DND-41 (cell line): ENCODE results near the gene DMKN.

Experiments
- EZH2 ChIP-seq: IDR thresholded peaks from 3 replicates; pipeline ENCODE4 v1.6.1; 2012; ENCODE audit warnings: borderline replicate concordance, low read depth, mild to moderate bottlenecking, moderate library complexity, low read length, inconsistent platforms; ENCODE audit not compliant: severe bottlenecking
- TF ChIP-seq, protein P1 (sequence below): IDR thresholded peaks from 2 replicates; pipeline ENCODE4 v1.5.1; 2012; ENCODE audit warnings: borderline replicate concordance, low read length, moderate library complexity, mild to moderate bottlenecking; ENCODE audit not compliant: poor library complexity, severe bottlenecking; ENCODE audit errors: extremely low read depth

DNA sequence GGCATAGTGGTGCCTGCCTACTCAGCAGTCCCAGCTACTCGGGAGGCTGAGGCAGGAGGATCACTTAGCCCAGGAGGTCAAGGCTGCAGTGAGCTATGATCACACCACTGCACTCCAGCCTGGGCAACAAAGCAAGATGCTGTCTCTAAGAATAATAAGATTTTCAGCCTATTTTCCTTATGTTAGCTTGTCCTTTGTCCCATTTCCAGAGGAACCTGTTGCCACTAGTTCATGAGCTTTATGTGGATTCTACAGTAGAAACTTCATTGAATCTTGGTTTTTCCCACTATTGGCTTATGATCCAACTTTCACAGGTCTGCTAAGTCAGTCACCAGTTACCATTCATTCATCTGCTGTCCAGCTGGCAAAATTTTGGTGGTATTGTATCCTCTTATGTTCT is 47.2 kb downstream of the DMKN start:
- TF ChIP-seq, protein P1, sequence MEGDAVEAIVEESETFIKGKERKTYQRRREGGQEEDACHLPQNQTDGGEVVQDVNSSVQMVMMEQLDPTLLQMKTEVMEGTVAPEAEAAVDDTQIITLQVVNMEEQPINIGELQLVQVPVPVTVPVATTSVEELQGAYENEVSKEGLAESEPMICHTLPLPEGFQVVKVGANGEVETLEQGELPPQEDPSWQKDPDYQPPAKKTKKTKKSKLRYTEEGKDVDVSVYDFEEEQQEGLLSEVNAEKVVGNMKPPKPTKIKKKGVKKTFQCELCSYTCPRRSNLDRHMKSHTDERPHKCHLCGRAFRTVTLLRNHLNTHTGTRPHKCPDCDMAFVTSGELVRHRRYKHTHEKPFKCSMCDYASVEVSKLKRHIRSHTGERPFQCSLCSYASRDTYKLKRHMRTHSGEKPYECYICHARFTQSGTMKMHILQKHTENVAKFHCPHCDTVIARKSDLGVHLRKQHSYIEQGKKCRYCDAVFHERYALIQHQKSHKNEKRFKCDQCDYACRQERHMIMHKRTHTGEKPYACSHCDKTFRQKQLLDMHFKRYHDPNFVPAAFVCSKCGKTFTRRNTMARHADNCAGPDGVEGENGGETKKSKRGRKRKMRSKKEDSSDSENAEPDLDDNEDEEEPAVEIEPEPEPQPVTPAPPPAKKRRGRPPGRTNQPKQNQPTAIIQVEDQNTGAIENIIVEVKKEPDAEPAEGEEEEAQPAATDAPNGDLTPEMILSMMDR: no peak
- TF ChIP-seq EZH2: no peak
